AG04449 (cell line): ENCODE data around the gene PPM1N.
"Not testable (repeated sequence)": the region's sequence is repeated elsewhere in the genome, so short reads cannot be mapped to it uniquely, and the experiment has no call there.

Experiments
- CTCF ChIA-PET: fragments of 350-600 bp; formaldehyde crosslinking; extraction: SDS; loops from one replicate; lab custom pipeline; 2021; ENCODE audit warnings: antibody characterized with exemption; lab: Yijun Ruan, JAX
- POLR2A ChIA-PET: fragments of 400-600, 350-600 bp; formaldehyde crosslinking; extraction: SDS; loops from one replicate; lab custom pipeline; 2020; ENCODE audit warnings: antibody characterized with exemption, inconsistent platforms; lab: Yijun Ruan, JAX
- DNase-seq: peaks from one replicate; pipeline ENCODE4 v3.0.0-alpha.2; 2010; ENCODE audit warnings: low read depth, low spot score
- H3K4me3 ChIP-seq: 2 replicates; pipeline ENCODE4 v1.5.1; 2011; ENCODE audit warnings: low read depth, mild to moderate bottlenecking, control low read depth, low read length
- CTCF ChIP-seq: IDR thresholded peaks from one replicate; pipeline ENCODE4 v1.5.1; 2011; ENCODE audit warnings: mild to moderate bottlenecking, moderate library complexity, low read length, control low read depth, inconsistent platforms; ENCODE audit not compliant: insufficient read depth; ENCODE audit errors: missing control alignments

Gene PPM1N

GRCh38 chr19:45506989-45507871, 9.0 kb downstream of the PPM1N start, which contains the start of gene VASP:
Gene VASP, plus strand, starts transcription at chr19:45507479. Its CDS starts 293 bp downstream, at chr19:45507772.
- POLR2A ChIA-PET, result interaction anchor here (0.8 to 1.0 kb wide), 3 partner anchors 8 to 28 kb away, joined by 3 to 5 read pairs (median 3); no protein-coding TSS in a partner anchor
- no peak for TF ChIP-seq CTCF
- CTCF ChIA-PET, result interaction anchor here (1.5 to 1.9 kb wide), 3 partner anchors 22 to 135 kb away, joined by 4 to 7 read pairs (median 7); no protein-coding TSS in a partner anchor
- no peak for DNase-seq
- H3K4me3 ChIP-seq, result peak within 1 kb of the TSS; percentile 82

- DNase-seq, result no peak
- POLR2A ChIA-PET, result interaction anchor here (0.8 to 1.0 kb wide), 3 partner anchors 9 to 29 kb away, joined by 3 to 5 read pairs (median 3); no protein-coding TSS in a partner anchor
- CTCF ChIA-PET, result interaction anchor here (0.6 to 1.9 kb wide), 5 partner anchors 22 to 134 kb away, joined by 3 to 7 read pairs (median 4); partner anchors contain the start of gene PPP1R13L
- TF ChIP-seq CTCF, result no peak
- H3K4me3 ChIP-seq, result peak overlapping the region; percentile 82
Observed at GRCh38 chr19:45507872-45508416, 9.7 kb downstream of the PPM1N start.

GRCh38 chr19:45508417-45508860, 10.2 kb downstream of the PPM1N start:
- ChIA-PET CTCF (interaction anchor here (0.6 to 1.9 kb wide), 5 partner anchors 23 to 134 kb away, joined by 3 to 7 read pairs (median 4); partner anchors contain the start of gene PPP1R13L), POLR2A (interaction anchor here (0.9 to 1.0 kb wide), 2 partner anchors 9 to 12 kb away, joined by 3 to 5 read pairs; no protein-coding TSS in a partner anchor)
- no peak for TF ChIP-seq CTCF
- H3K4me3 ChIP-seq, result peak overlapping the region; percentile 82
- no peak for DNase-seq

- DNase-seq, result no peak
- CTCF ChIA-PET, result interaction anchor here (0.7 to 2.2 kb wide), 10 partner anchors 13 to 293 kb away, joined by 3 to 7 read pairs (median 6); no protein-coding TSS in a partner anchor
- POLR2A ChIA-PET, result no interaction called here
Observed at GRCh38 chr19:45508861-45509691, 10.8 kb downstream of the PPM1N start.

GRCh38 chr19:45509692-45510015, 11.4 kb downstream of the PPM1N start:
- TF ChIP-seq CTCF, result no peak
- no peak for DNase-seq
- ChIA-PET POLR2A (no interaction called here), CTCF (interaction anchor here (0.7 to 2.2 kb wide), 6 partner anchors 13 to 292 kb away, joined by 3 to 7 read pairs (median 6); no protein-coding TSS in a partner anchor)
- peak overlapping the region; percentile 82 for H3K4me3 ChIP-seq

More at GRCh38 chr19:45508861-45509691, 10.8 kb downstream of the PPM1N start:
- no peak for TF ChIP-seq CTCF
- peak overlapping the region; percentile 82 for H3K4me3 ChIP-seq

GRCh38 chr19:45510352-45510751, 12.1 kb downstream of the PPM1N start:
- H3K4me3 ChIP-seq, result peak overlapping the region; percentile 8; the same call in 1 of the 2 replicates
- POLR2A ChIA-PET, DNase-seq: not testable (repeated sequence)
- CTCF ChIA-PET, result interaction anchor here (1.0 to 2.2 kb wide), 6 partner anchors 12 to 71 kb away, joined by 3 to 7 read pairs (median 6); no protein-coding TSS in a partner anchor
